GM18858 (cell line): Measurements from ENCODE around the gene NSDHL.
"Not testable (repeated sequence)": the region's sequence is repeated elsewhere in the genome, so short reads cannot be mapped to it uniquely, and the experiment has no call there.

Source experiments
- ATAC-seq: cut with Tn5 transposase; IDR thresholded peaks from one replicate; pipeline ENCODE4 v1.9.1; 2021; ENCODE audit not compliant: unreplicated experiment

NSDHL gene

GRCh38 chrX:152830312-152831305 is at the start of gene NSDHL, which contains the start of gene CETN2:
TSS of gene NSDHL (plus strand) at chrX:152831063. CDS start at chrX:152846325, 15,262 bp downstream.
TSS of gene CETN2 (minus strand) at chrX:152830757. CDS start at chrX:152830710, 47 bp downstream.
- ATAC-seq, result peak; percentile 96

GRCh38 chrX:152787062-152787461 is 43.8 kb upstream of the NSDHL start:
- peak; percentile 81 for ATAC-seq

GRCh38 chrX:152798945-152799344 is 31.9 kb upstream of the NSDHL start:
- no peak for ATAC-seq

DNA sequence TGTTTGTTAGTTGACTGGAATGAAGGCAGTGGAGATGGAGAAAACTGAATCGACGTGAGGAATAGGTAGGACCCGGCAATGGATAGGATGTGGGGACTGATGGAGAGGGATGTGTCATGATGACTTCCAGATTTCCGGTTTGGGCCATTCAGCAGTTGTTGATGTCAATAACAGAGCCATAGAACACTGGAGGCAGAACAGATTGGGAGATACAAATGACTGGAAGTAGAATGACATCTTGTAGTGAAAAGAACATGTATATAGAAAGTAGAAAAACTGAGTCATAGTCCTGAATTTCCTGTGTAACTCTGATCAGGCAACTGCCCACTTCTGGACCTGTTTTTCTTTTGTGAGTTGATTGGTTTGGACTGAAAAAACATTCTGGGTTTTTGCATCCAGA is 24.8 kb upstream of the NSDHL start:
- no peak for ATAC-seq

DNA sequence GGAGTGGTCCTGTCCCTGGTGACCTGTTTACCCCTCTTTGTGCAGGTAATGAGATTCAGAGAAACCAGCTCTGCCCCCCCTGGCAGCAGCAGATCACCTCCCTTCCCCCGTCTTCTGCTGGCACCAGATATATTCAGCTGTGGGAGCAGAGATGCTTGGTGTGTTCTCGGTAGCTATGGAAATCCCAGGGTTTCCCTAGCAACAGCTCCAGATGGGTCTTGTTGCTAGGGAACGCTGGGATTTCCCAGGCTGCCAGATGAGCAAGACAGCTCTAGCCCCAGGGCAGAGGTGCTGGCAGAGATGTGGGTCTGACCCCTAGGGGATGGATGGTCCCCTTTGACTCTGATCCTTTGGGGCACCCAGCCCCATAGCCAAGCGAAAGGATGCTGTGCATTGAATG is 20.5 kb upstream of the NSDHL start:
- ATAC-seq, result no peak

- no peak for ATAC-seq
Observed at GRCh38 chrX:152813206-152813605, 17.7 kb upstream of the NSDHL start.

- no peak for ATAC-seq
Observed at GRCh38 chrX:152814048-152814447, 16.8 kb upstream of the NSDHL start.

DNA sequence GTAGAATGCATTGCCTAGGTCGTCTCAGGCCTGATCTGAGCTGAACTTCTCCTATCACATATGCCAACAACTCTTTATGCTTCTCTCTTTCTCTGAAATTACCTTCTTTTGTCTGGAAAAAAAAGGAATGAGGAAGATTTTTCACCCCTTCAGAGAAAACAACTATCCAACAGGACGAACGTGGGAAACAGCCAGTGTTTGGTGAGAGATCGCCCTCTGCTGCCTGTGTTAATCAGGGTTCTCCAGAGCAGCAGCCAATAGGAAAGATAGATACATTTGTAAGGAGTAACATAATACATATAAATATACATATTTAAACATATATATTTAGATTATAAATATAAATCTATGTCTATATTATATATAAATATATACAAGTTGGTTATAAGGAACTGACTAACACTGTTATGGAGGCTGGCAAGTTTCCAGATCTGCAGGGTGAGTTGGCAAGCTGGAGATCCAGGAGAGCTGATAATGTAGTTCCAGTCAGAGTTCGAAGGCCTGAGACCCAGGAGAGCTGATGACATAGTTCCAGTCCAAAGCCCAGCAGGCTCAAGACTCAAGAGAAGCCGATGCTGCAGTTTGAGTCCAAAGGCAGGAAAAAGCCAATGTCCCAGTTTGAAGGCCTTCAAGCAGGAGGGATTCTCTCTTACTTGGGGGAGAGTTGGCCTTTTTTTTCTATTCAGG is 13.6 kb upstream of the NSDHL start:
- ATAC-seq, result no peak

- no peak for ATAC-seq
Observed at GRCh38 chrX:152818356-152818755, 12.5 kb upstream of the NSDHL start.

GRCh38 chrX:152819266-152819665 is 11.6 kb upstream of the NSDHL start:
- ATAC-seq, result no peak

GRCh38 chrX:152819732-152820131 is 11.1 kb upstream of the NSDHL start:
- ATAC-seq, result no peak

DNA sequence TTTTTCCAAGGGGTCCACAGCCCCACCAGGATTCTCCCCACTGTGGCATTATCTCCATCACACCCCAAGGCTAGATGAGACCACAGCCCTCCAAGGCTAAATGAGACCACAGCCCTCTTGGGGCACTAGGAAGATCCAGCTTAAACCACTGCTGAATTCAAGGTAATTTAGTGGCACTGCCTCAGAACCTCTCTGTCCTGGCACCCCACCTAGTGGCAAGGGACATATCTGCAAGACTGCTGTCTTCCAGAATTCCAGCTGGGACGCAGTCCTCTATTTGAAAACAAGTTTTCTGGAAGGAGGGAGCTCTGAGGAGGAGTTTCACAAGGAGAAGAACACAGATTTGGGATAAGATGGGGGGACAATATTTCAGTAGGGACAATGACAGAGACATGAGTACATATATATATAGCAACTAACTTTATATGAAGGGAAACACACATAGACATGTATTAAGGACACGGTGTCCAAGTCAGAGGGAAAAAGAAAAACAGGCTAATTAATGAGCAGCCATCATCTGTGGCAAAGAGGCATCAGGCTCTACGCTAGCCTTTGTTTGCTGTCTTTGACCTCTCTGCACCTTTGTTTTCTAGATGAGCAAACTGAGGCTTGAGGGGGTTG is 9.6 kb upstream of the NSDHL start:
- no peak for ATAC-seq

DNA sequence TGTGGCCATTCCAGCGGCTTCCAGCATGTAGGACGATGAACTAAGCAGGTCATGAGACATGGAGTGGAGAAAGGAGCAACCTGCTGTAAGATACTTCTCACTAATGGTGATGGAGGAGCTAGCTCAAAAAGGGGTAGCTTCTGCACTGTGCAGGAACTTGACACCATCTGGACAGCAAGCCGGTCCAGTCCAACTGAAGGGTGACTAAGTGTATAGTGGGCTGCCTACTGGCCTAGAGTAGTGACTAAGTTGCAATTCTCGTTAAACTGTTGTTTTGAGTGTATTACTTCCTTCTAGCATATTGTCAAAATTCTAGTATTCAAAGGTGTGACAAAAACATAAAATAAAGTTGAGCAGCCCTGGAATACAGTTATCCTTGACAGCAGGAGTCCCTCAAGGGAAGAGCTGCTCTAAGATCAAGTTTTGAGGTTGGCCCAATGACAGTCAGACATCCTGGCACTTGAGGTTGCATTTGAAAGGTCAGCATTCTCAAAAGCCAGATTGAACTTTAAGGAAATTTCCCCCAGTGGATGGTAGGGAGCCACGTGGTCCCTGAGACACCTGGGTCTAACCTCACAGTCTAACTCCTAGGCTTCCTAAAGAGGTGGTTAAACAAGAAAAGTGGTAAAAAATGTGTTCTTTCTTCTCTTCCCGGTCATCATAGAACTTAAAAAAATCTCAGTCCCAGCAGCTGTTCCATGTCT is 8.3 kb upstream of the NSDHL start:
- no peak for ATAC-seq

GRCh38 chrX:152823657-152824056 is 7.2 kb upstream of the NSDHL start:
- ATAC-seq, result no peak

DNA sequence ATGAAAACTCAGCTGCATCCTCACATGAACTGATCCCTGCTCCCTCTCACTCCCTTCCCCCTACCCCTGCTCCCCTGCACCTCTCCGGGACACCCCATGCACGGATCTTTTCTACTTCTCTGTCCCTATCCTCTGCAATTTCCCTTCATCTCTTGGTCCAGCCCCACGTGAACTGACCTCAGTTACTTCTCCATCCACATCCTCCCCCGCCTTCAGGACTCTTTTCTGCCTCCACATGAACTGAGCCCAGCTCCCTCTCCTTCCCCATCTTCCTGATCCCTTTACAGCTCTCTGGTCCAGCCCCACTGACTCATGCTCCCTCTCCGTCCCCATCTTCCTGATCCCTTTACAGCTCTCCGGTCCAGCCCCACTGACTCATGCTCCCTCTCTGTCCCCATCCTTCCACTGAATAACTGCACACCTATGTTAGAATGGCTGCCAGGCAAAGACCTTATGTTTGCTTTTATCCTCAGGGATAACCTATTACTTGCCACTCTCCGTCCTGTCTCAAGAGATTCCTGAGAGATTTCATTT is 6.0 kb upstream of the NSDHL start:
- ATAC-seq, result no peak

DNA sequence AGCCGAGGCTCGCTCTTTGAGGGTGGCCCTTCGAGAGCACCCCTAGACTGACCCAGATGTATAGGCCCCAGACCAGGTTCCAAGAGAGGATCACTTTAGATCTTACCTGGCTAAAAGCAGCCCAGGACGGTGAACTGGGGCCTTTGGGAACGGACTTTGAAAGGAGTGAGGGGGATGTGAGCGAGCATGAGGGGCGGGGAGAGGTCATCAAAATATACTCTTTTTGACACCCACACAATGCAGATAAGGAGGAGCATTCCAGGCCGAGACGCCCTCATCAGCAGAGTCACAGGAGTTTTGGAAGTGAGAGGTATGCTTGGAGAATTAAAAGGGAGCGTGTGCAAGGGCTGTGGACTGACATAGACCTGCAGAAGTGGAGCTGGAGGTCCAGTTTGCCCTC is 528 bp downstream of the NSDHL start:
- ATAC-seq, result no peak

- ATAC-seq, result no peak
Observed at GRCh38 chrX:152832520-152832919, 1.7 kb downstream of the NSDHL start.

DNA sequence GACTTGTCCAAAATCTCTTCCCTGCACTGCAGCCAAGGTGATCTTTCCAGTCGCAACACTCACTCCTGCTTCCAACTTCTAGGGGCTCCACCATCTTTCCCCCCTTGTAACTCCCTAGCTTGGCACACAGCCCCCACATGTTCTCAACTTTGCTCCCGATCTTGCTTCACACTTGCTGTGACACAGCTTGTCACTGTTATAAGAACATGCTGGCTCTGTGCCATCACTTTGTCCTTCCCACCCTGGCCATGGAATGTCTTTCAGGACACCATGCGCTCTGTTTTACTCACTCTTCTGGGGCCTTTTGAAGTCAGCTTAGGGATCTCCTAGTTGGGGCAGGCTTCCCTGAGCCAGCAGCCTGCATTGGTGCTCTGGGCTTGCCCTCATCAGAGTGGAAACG is 2.5 kb downstream of the NSDHL start:
- ATAC-seq, result no peak

DNA sequence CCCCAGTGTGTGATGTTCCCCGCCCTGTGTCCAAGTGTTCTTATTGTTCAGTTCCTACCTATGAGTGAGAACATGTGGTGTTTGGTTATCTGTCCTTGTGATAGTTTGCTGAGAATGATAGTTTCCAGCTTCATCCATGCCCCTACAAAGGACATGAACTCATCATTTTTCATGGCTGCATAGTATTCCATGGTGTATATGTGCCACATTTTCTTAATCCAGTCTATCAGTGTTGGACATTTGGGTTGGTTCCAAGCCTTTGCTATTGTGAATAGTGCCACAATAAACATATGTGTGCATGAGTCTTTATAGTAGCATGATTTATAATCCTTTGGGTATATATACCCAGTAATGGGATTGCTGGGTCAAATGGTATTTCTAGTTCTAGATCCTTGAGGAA is 4.6 kb downstream of the NSDHL start:
- ATAC-seq, result not testable (repeated sequence)

DNA sequence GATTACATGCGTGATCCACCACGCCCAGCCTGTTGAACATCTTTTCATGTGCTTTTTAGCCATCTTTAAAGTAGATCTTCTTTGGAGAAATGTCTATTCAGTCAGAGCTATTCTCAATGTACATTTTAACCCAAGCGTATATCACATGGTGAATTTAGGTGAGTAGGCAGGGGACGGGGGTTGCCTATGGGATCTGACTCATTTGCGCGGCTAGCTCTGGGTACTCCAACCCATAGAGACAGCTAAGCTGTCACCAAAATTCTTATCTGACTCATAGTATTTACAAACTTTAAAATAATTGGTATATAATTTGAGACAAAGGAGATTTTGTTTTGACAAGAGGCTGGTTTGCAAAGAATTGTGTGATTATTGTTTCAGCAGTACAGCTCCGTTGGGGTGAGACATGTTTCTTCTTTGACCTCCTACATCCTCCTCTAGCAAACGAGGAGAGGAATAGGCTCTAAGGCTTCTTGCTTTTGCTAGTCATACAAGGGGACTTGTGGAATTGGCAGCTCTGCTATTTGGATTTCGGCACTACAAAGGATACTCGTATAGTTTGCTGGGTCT is 12.0 kb downstream of the NSDHL start:
- no peak for ATAC-seq
